Measurements from ENCODE around the gene METTL3.

DNA sequence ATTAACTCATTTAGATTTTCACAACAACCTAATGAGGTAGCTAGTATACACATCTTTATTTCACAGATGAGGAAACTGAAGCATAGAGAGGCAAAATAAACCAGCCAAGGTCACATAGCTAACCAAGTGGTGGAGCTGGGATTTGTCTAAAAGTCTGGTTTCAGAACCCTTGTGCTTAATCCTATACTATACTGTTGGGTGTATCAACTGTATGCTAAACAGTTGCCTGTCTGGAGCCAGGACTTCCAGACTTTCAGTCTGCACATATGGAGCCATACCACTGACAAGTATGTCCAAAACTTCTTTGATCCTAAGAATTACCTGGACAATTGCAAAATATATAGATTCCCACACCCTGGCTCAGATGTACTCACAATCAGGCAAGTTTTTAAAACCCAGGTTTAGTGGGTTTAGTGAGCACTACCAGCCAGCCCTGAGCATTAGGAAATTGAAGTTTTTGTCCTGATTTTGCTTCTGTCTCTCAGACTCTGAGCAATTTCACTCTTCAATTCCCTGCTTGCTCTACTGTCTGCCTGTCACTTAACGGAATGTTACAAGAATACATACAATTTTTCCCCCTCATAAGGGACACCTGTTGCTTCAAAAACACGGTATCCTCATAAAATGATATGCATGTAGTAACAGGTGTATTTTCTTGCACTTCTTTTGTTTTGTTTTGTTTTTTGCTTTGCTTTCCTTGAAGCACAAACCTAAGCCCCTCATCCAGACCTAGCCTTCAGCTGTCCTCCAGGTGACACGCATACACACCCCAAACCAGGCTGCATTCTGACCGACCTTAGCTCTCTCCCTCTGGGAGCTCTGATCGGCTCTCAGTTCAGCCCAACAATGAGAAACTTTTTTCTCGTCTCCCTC, 24.6 kb upstream of the METTL3 start:
- TF ChIP-seq, protein P1, sequence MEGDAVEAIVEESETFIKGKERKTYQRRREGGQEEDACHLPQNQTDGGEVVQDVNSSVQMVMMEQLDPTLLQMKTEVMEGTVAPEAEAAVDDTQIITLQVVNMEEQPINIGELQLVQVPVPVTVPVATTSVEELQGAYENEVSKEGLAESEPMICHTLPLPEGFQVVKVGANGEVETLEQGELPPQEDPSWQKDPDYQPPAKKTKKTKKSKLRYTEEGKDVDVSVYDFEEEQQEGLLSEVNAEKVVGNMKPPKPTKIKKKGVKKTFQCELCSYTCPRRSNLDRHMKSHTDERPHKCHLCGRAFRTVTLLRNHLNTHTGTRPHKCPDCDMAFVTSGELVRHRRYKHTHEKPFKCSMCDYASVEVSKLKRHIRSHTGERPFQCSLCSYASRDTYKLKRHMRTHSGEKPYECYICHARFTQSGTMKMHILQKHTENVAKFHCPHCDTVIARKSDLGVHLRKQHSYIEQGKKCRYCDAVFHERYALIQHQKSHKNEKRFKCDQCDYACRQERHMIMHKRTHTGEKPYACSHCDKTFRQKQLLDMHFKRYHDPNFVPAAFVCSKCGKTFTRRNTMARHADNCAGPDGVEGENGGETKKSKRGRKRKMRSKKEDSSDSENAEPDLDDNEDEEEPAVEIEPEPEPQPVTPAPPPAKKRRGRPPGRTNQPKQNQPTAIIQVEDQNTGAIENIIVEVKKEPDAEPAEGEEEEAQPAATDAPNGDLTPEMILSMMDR (conservative IDR thresholded peaks at IDR 0.05; ENCODE audit: low read length) = no peak
- TF ChIP-seq EZH2phosphoT487 (IDR thresholded peaks at IDR 0.05; ENCODE audit: borderline replicate concordance) = no peak

Measured in Loucy (cell line).